Jurkat, Clone E6-1 (cell line): ENCODE data around the gene SUCO.
"Not testable (repeated sequence)": the region's sequence is repeated elsewhere in the genome, so short reads cannot be mapped to it uniquely, and the experiment has no call there.

Experiments
- DNase-seq: peaks from one replicate; pipeline ENCODE4 v3.0.0-alpha.2; 2011; ENCODE audit warnings: low read depth, low spot score
- H3K4me3 ChIP-seq: 2 replicates; pipeline ENCODE4 v1.5.1; 2011; ENCODE audit warnings: mild to moderate bottlenecking, low read length, control low read depth, moderate library complexity

The SUCO gene

GRCh38 chr1:172595066-172595465 lies 62.1 kb downstream of the SUCO start:
- DNase-seq, H3K4me3 ChIP-seq: not testable (repeated sequence)

GRCh38 chr1:172596782-172597181 lies 63.8 kb downstream of the SUCO start:
- DNase-seq, H3K4me3 ChIP-seq: not testable (repeated sequence)

- H3K4me3 ChIP-seq, result no peak overlapping the region
- DNase-seq, result no peak
These were observed 67.0 kb downstream of the SUCO start for GRCh38 chr1:172599912-172600311.

- no peak overlapping the region for H3K4me3 ChIP-seq
- DNase-seq, result no peak
These were observed 67.7 kb downstream of the SUCO start for GRCh38 chr1:172600615-172601014.

GRCh38 chr1:172601046-172601630 lies 68.2 kb downstream of the SUCO start:
- DNase-seq, result no peak
- H3K4me3 ChIP-seq, result no peak overlapping the region

DNA sequence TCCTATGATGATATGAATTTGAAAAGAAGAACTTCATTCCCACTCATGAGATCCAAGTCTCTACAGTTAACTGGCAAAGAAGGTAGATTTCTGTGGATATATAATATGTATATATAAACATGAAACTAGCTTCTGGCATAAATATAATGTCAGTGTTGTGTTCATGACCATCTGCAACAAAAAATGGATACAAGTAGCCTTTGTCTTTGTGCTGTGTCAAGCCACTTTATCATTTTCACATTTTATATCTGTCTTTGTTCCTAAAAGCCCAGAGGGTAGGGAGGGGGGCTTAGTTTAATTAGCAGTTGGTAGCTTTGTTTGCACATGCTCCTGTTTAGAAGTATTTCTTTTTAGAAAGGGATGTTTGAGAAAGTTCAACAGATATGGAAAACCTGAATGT lies 69.8 kb downstream of the SUCO start:
- no peak overlapping the region for H3K4me3 ChIP-seq
- no peak for DNase-seq

DNA sequence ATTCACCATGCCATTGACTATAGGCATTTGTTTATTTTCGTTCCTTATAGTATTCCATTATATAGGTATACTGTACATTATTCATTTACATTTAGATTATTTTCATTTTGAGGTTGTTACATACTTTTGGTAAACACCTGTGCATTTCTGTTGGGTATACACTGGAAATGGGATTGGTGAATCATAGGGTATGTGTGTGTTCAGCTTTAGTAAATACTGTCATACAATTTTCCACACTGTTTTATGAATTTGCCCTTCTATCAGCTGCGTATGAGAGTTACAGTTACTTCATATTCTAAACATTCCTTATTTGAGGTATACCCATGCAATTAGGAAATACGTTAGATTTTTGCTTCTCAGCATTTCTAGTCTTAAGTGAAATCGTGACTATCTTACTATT lies 70.9 kb downstream of the SUCO start:
- no peak for DNase-seq

DNA sequence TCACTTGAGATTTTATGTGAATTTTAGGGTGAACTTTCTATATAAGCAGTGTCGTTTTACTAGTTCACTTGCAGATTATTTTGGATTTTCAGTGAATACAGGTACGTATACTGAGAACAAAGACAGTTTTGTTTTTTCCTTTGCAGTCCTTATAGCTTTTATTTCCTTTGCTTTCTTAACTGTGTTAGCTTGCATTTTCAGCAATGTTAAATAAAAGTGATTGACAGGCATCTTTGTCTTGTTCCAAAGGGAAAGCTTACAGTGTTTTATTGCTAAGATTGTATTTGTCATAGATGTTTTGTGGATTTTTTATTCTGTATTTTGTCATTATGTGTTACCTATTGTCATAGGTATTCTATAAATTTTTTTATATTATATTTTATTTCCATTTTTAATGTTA lies 72.7 kb downstream of the SUCO start:
- DNase-seq, result no peak
- H3K4me3 ChIP-seq, result no peak overlapping the region

More for the DNA sequence above, 70.9 kb downstream of the SUCO start:
- H3K4me3 ChIP-seq, result no peak overlapping the region

DNA sequence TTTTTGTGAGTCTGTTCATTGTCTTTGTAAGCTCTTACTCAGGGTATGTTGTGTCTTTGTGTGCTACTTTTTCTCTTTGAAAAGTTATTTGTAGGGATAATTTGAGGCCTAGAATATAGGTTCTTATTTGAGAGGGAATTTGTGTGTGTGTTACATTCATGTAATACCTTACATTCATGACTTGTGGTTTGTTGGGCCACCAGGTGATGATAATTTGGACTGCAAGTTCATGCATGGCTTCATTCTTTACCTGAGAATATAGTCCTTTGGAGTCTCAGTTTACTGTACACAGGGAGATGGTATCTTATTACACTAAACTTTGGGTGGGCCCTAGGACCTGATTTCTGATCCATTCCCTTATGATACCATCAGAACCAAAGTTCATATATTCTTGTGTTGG lies 74.2 kb downstream of the SUCO start:
- no peak for DNase-seq
- H3K4me3 ChIP-seq, result no peak overlapping the region

GRCh38 chr1:172608098-172608601 lies 75.2 kb downstream of the SUCO start:
- DNase-seq, result no peak
- H3K4me3 ChIP-seq, result no peak overlapping the region

GRCh38 chr1:172609528-172609927 lies 76.6 kb downstream of the SUCO start:
- peak; percentile 48 for DNase-seq
- no peak overlapping the region for H3K4me3 ChIP-seq

DNA sequence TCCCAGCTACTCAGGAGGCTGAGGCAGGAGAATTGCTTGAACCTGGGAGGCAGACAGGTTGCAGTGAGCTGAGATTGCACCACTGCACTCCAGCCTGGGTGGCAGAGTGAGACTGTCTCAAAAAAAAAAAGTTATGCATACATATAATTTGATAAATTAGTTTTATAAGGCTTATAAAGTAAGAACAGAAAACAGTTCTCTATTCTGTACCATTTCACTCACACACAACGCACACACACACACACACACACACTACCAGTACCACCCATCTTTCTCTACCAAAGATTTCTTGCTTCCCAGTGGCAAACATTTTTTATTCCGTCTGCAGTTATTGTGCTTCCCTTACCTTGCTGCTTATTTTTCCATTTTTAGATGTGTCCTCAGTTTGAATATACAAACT lies 79.5 kb downstream of the SUCO start:
- DNase-seq, result no peak
- H3K4me3 ChIP-seq, result no peak overlapping the region

DNA sequence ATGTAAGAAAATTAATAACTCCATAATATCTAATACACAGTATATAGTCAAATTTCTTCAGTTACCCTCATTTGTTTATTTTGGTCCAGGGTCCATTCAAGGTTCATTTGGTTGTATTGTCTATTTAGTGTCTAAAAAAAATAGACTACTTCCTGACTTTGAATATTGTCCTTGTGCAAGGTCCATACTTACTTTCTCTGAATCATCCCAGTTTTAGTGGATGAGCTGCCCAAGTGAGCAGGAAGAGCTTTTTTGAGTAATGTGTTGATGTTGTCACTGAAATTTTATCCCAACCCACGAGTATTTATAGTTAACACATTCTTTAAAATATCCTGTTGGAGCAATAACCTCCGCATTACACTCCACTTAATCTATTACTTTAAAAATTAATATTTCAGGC lies 80.3 kb downstream of the SUCO start:
- no peak overlapping the region for H3K4me3 ChIP-seq
- no peak for DNase-seq

DNA sequence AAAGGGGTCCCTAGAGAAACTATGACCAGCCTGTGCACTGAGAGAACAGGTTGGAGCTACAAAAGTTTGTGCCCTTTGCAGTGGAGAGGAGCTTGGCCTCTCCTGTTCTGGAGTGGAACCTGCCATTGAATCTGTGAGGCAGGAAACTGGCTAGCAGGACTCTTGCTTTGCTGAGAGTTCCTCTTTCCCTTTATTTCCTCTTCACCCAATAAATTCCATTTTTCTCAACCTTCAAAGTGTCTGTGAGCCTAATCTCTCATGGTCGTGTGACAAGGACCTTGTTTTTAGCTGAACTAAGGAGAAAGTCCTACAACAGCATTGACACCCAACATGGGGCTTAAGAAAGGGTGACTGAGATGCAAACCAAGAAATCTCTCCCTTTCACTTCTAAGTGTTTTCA lies 83.2 kb downstream of the SUCO start:
- H3K4me3 ChIP-seq, result no peak overlapping the region
- DNase-seq, result no peak

DNA sequence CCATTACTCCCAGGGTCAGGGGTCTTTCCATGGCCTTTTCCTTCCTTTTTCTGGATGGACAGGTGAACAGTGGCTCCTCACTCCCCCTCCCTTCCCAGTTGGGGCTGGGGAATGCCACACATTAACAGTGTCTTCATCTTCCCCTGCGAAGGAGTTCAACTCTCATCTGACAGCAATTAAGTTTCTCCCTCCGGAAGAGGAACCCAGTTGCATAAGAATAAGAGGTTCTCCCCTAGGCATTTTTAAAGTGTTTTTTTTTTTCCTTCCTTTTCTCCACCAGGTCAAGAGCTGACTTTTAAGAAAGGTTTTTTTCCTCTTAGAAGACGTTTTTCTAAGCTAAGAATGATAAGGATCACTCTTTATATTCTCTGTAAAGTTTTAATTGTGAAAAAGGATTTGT lies 83.7 kb downstream of the SUCO start:
- H3K4me3 ChIP-seq, result no peak overlapping the region
- DNase-seq, result no peak

DNA sequence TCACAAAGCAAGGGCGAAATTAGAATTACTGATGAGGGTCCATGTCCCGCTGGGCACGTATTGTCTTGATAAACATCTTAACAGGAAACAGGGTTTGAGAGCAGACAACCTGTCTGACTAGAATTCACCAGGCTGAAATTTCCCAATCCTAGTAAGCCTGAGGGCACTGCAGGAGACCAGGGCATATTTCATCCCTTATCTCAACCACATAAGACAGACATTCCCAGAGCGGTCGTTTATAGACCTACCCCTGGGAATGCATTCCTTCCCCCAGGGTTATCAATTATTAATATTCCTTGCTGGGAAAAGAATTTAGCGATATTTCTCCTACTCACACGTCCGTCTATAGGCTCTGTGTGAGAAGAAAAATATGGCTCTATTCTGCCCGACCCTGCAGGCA lies 87.7 kb downstream of the SUCO start:
- DNase-seq, result not testable (repeated sequence)

GRCh38 chr1:172622541-172622940 lies 89.6 kb downstream of the SUCO start:
- no peak overlapping the region for H3K4me3 ChIP-seq
- no peak for DNase-seq

More for the DNA sequence above, 87.7 kb downstream of the SUCO start:
- H3K4me3 ChIP-seq, result not testable (repeated sequence)

- no peak for DNase-seq
- no peak overlapping the region for H3K4me3 ChIP-seq
These were observed 90.8 kb downstream of the SUCO start for GRCh38 chr1:172623748-172624147.

DNA sequence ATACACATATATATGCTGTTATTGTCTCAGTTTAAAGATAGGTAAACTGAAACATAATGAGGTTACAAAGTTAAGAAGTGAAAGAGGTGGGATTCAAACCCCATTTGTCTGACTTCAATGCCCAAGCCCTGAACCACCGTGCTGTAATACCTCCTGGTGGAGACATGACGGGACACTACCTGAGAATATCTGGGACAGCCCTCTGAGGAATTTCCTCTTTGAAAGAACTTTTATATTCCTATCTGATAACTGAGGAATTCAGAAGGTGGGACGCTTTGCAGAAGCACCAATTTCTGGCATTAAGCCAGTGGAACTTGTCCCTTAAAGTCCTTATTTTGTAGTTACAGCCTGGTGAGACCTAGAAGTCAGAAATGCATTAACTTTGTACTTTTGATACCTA lies 93.9 kb downstream of the SUCO start:
- DNase-seq, result no peak
- H3K4me3 ChIP-seq, result no peak overlapping the region

DNA sequence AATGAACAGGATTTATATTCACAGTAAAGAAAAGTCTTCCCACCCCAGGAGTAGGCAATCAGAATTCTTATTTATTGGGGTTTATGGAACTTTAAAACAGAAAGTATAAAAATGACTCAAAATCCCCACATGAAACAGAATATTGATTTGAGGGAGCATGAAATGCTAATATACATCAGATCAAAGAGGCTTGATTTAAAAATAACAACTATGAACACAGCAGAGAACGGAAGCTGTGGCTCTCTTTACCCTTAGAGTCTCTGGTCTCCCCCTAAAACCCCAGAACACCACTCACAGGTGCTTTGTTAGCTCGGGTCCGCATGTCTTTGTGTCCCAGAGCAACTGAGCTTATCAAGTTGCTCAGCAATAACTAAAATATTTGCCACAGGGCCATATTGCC lies 94.8 kb downstream of the SUCO start:
- H3K4me3 ChIP-seq, result no peak overlapping the region
- DNase-seq, result peak; percentile 80

- no peak overlapping the region for H3K4me3 ChIP-seq
These were observed 95.5 kb downstream of the SUCO start for GRCh38 chr1:172628401-172628800.

More at GRCh38 chr1:172628401-172628800, 95.5 kb downstream of the SUCO start:
- DNase-seq, result no peak
